Measurements from ENCODE around the gene ESAM. TPM values are rescaled to one million over a fixed set of nuclear protein-coding genes. Genes with fewer than 3 reads are reported as not detected.

The ESAM gene
- total and polyA plus RNA-seq, 2 of the 8 experiments (the other 6 are each of a cell fraction or from before 2014, with no cell fraction given), result 0.09 TPM; not detected in 1

GRCh38 chr11:124742555-124742954, 19.5 kb downstream of the ESAM start:
- ChIA-PET POLR2A (ENCODE audit: partially characterized antibody) (interaction anchor here (1.4 to 1.9 kb wide), 2 partner anchors 11 to 20 kb away, joined by 4 to 7 read pairs; partner anchors contain the start of gene ESAM), CTCF (ENCODE audit: partially characterized antibody) (interaction anchor here (0.5 to 28.0 kb wide), 9 partner anchors 3 to 124 kb away, joined by 3 to 382 read pairs (median 6); partner anchors contain the start of genes ESAM, NRGN, ROBO3 and VSIG2)
- FAIRE-seq, result no peak

More at GRCh38 chr11:124742555-124742954, 19.5 kb downstream of the ESAM start:
- Histone ChIP-seq H3K14ac (ENCODE audit: insufficient read length) (no peak overlapping the region), H3K9me3 (ENCODE audit: insufficient read depth in 2 of 2, low read depth in 1 of 2, low read length in 1 of 2) (no peaks in the 10 kb centered on the region), H2BK15ac (ENCODE audit: low read length) (0 out of 2 replicates have a peak overlapping the region, but pooled peaks have one; percentile 46), H2AK5ac (ENCODE audit: low read depth, low read length) (no peak overlapping the region; the same call in 1 of the 2 replicates), H3K4me1 (replicated peaks in 1 of 4; ENCODE audit: control insufficient read depth in 3 of 4, insufficient read depth in 4 of 4, low read length in 3 of 4) (peaks cover 0 to 27% (median 12%) of the 10 kb centered on the region in 4 experiments; a peak in 6 of 7 replicates), H2BK5ac (ENCODE audit: low read depth, low read length) (no peak overlapping the region), H2AFZ (ENCODE audit: low read length) (no peak overlapping the region), H3K79me2 (ENCODE audit: control insufficient read depth in 1 of 2, insufficient read depth in 2 of 2, low read length in 2 of 2) (no peaks in the 10 kb centered on the region), H3K4me3 (ENCODE audit: extremely low read depth in 1 of 4, insufficient read depth in 2 of 4, low read depth in 3 of 4, low read length in 4 of 4) (no peak overlapping the region), H3K4ac (replicated peaks; ENCODE audit: insufficient read length, low read depth, low read length) (no peak overlapping the region), H3K56ac (replicated peaks; ENCODE audit: insufficient read length, low read depth, low read length) (no peak overlapping the region), H4K91ac (replicated peaks; ENCODE audit: insufficient read length, low read length) (no peak overlapping the region), H3K36me3 (ENCODE audit: control insufficient read depth in 2 of 4, insufficient read depth in 4 of 4, low read length in 3 of 4) (no peaks in the 10 kb centered on the region), H3K27ac (ENCODE audit: low read depth, low read length) (no peak overlapping the region), H3K18ac (ENCODE audit: extremely low read depth, low read length) (no peak overlapping the region), H3K27me3 (replicated peaks in 1 of 4; ENCODE audit: control insufficient read depth in 3 of 4, extremely low read depth in 1 of 4, insufficient read depth in 3 of 4, low read length in 3 of 4) (peaks cover 85 to 96% (median 93%) of the 10 kb centered on the region in 4 experiments), H4K8ac (ENCODE audit: extremely low read depth, insufficient read depth, low read length) (no peak overlapping the region), H2BK120ac (replicated peaks; ENCODE audit: low read depth, low read length) (no peak overlapping the region), H3K79me1 (ENCODE audit: low read depth, low read length) (no peaks in the 10 kb centered on the region), H4K5ac (ENCODE audit: insufficient read length, low read depth, low read length) (no peak overlapping the region), H3K23ac (ENCODE audit: insufficient read length) (no peak overlapping the region), H2BK12ac (ENCODE audit: low read depth, low read length) (no peak overlapping the region), H3K4me2 (ENCODE audit: insufficient read depth in 1 of 2, low read depth in 2 of 2, low read length in 2 of 2) (no peak overlapping the region), H3K9ac (replicated peaks in 1 of 4; ENCODE audit: extremely low read depth in 1 of 4, low read depth in 3 of 4, low read length in 3 of 4) (no peak overlapping the region), H4K20me1 (replicated peaks in 1 of 2; ENCODE audit: control insufficient read depth in 1 of 2, insufficient read depth in 2 of 2, low read length in 2 of 2) (peaks cover 14 to 24% of the 10 kb centered on the region in 2 experiments), H2BK20ac (ENCODE audit: low read length) (no peak overlapping the region), H3K23me2 (ENCODE audit: low read depth, low read length) (peaks cover 19% of the 10 kb centered on the region)
- TF ChIP-seq SIN3A (conservative IDR thresholded peaks at IDR 0.05 in 1 of 2, IDR thresholded peaks at IDR 0.05 in 1 of 2; ENCODE audit: low read depth in 1 of 2, low read length in 2 of 2) (no peak), CBX8 (IDR thresholded peaks at IDR 0.05; ENCODE audit: borderline replicate concordance, low read depth, low read length) (0 out of 2 replicates have a peak, but pooled peaks have one; percentile 5), POLR2AphosphoS5 (IDR thresholded peaks at IDR 0.05; ENCODE audit: low read depth, low read length) (no peak), RNF2 (IDR thresholded peaks at IDR 0.05; ENCODE audit: borderline replicate concordance, low read depth, low read length, missing control alignments, poor library complexity, severe bottlenecking) (no peak)
- 37% methylated on average over 2 of the region's 2 CpGs; no CpG with 5 or more reads in 1 of the 2 experiments for WGBS, 2 experiments (ENCODE audit: extremely low coverage in 1 of 2, insufficient coverage in 1 of 2, insufficient read length in 1 of 2, insufficient replicate concordance in 2 of 2, low coverage in 1 of 2, low lambda C conversion rate in 2 of 2, missing lambda C conversion rate in 1 of 2)
- DNase-seq (ENCODE audit: low read depth in 1 of 2, low spot score in 2 of 2), result no peak
